Measurements from ENCODE around the gene MNX1. TPM values are rescaled to one million over a fixed set of nuclear protein-coding genes. Genes with fewer than 3 reads are reported as not detected.

Gene MNX1
- total and polyA plus RNA-seq, 9 donors = not detected

GRCh38 chr7:156999958-157000726, 10.3 kb downstream of the MNX1 start:
- no peaks in the 10 kb centered on the region for H3K27me3 ChIP-seq
- H3K4me3 ChIP-seq = peak overlapping the region; percentile 19
- no peak for TF ChIP-seq POLR2A (IDR thresholded peaks at IDR 0.05)
- no peak for TF ChIP-seq EP300 (IDR thresholded peaks at IDR 0.05)
- no peak for TF ChIP-seq CTCF (IDR thresholded peaks at IDR 0.05)
- no peak for DNase-seq
- peaks cover 4% of the 10 kb centered on the region for H3K4me1 ChIP-seq (ENCODE audit: insufficient read depth)
- H3K27ac ChIP-seq = no peak overlapping the region
- H3K9me3 ChIP-seq = peaks cover 0 to 4% of the 10 kb centered on the region in 2 donors
- no peaks in the 10 kb centered on the region for H3K36me3 ChIP-seq
- intact Hi-C loops (cut with DNase I) = no loop called here
- 1% methylated on average over 42 to 75 of the region's 75 CpGs for WGBS, 3 donors

GRCh38 chr7:156998988-156999957, 11.2 kb downstream of the MNX1 start:
- WGBS, 3 donors = 19 to 37% (median 20%) methylated on average over 26 to 57 of the region's 57 CpGs
- H3K4me3 ChIP-seq = peak overlapping the region; percentile 19
- H3K36me3 ChIP-seq = no peaks in the 10 kb centered on the region
- peaks cover 0 to 4% of the 10 kb centered on the region in 2 donors for H3K9me3 ChIP-seq
- H3K4me1 ChIP-seq (ENCODE audit: insufficient read depth) = peaks cover 4% of the 10 kb centered on the region
- intact Hi-C loops (cut with DNase I) = no loop called here
- TF ChIP-seq CTCF (IDR thresholded peaks at IDR 0.05) = no peak
- TF ChIP-seq EP300 (IDR thresholded peaks at IDR 0.05) = no peak
- no peak for TF ChIP-seq POLR2A (IDR thresholded peaks at IDR 0.05)
- DNase-seq = no peak
- H3K27me3 ChIP-seq = no peaks in the 10 kb centered on the region
- no peak overlapping the region for H3K27ac ChIP-seq

- Histone ChIP-seq H3K36me3 (no peaks in the 10 kb centered on the region), H3K27ac (no peak overlapping the region), H3K9me3 (peaks cover 0 to 4% of the 10 kb centered on the region in 2 donors), H3K4me1 (ENCODE audit: insufficient read depth) (peaks cover 6% of the 10 kb centered on the region), H3K27me3 (no peaks in the 10 kb centered on the region), H3K4me3 (no peak overlapping the region)
- intact Hi-C loops (cut with DNase I) = no loop called here
- DNase-seq = no peak
- TF ChIP-seq POLR2A (IDR thresholded peaks at IDR 0.05) = no peak
- no peak for TF ChIP-seq CTCF (IDR thresholded peaks at IDR 0.05)
- no peak for TF ChIP-seq EP300 (IDR thresholded peaks at IDR 0.05)
- 66 to 70% (median 68%) methylated on average over 8 of the region's 8 CpGs for WGBS, 3 donors
Observed at GRCh38 chr7:156994417-156994816, 16.0 kb downstream of the MNX1 start.

DNA sequence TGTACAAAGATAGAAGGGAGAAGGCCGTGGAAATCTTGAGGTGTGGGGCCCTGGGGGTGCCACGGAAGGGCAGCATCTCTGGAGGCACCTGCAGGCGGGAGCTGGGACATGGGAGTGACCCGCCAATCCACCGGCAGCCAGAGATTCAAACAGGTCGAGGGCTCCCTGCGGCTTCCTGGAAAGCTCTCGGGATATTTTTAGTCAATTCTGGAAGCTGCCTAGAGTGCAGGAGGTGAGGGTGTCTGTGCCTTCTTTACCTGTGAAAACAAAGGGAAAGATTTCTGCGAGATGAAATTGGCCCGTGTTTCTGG, 16.6 kb downstream of the MNX1 start:
- Histone ChIP-seq H3K36me3 (no peaks in the 10 kb centered on the region), H3K27me3 (no peaks in the 10 kb centered on the region), H3K9me3 (peaks cover 0 to 4% of the 10 kb centered on the region in 2 donors), H3K4me3 (no peak overlapping the region), H3K4me1 (ENCODE audit: insufficient read depth) (peaks cover 6% of the 10 kb centered on the region), H3K27ac (no peak overlapping the region)
- WGBS, 3 donors = 30 to 37% (median 30%) methylated on average over 10 of the region's 10 CpGs
- intact Hi-C loops (cut with DNase I) = no loop called here
- TF ChIP-seq CTCF (IDR thresholded peaks at IDR 0.05) (no peak), EP300 (IDR thresholded peaks at IDR 0.05) (no peak), POLR2A (IDR thresholded peaks at IDR 0.05) (no peak)
- no peak for DNase-seq
